Natural killer cell (primary cell): ENCODE data around the gene OSM. TPM values are rescaled to one million over a fixed set of nuclear protein-coding genes. Genes with fewer than 3 reads are reported as not detected.

ENCODE experiments used
- ATAC-seq, 3 donors: fragments of 150-1000 bp in 2 of 3; fragments of 200-7000 bp in 1 of 3; cut with Tn5 transposase; 1 replicate in 1 of 3; 2 replicates in 2 of 3; pipeline ENCODE4 v1.10.0; 2021; ENCODE audit warnings: mild to moderate bottlenecking in 2 of 3, moderate library complexity in 2 of 3
- DNase-seq, 2 donors: peaks; one replicate each; pipeline versions ENCODE4 v3.0.0 to v3.0.0-alpha.2; 2013 to 2021; ENCODE audit warnings: mixed read lengths in 1 of 2
- H3K27ac ChIP-seq: one replicate; pipeline ENCODE4 v1.5.1; 2013; ENCODE audit warnings: mild to moderate bottlenecking, low read length
- H3K27me3 ChIP-seq: one replicate; pipeline ENCODE4 v1.6.1; 2013; ENCODE audit warnings: low read length; ENCODE audit not compliant: control insufficient read depth, insufficient read depth
- H3K36me3 ChIP-seq: one replicate; pipeline ENCODE4 v1.6.1; 2013; ENCODE audit warnings: low read length; ENCODE audit not compliant: control insufficient read depth, insufficient read depth
- H3K4me1 ChIP-seq: one replicate; pipeline ENCODE4 v1.6.1; 2013; ENCODE audit warnings: low read length; ENCODE audit not compliant: control insufficient read depth, insufficient read depth
- H3K4me3 ChIP-seq: one replicate; pipeline ENCODE4 v1.5.1; 2013; ENCODE audit warnings: low read length
- H3K9me3 ChIP-seq: one replicate; pipeline ENCODE4 v1.6.1; 2013; ENCODE audit warnings: low read length; ENCODE audit not compliant: control insufficient read depth, insufficient read depth
- H3K27ac Mint-ChIP-seq, 2 donors: one replicate each; pipeline ENCODE4 v1.8.0; 2022; ENCODE audit warnings: mild to moderate bottlenecking in 2 of 2, mixed read lengths in 2 of 2, moderate library complexity in 1 of 2
- H3K27me3 Mint-ChIP-seq, 2 donors: one replicate each; pipeline ENCODE4 v1.8.0; 2022; ENCODE audit warnings: low read depth in 2 of 2, mixed read lengths in 2 of 2
- H3K36me3 Mint-ChIP-seq: one replicate; pipeline ENCODE4 v1.8.0; 2022; ENCODE audit warnings: mixed read lengths
- H3K4me1 Mint-ChIP-seq, 2 donors: one replicate each; pipeline ENCODE4 v1.8.0; 2022; ENCODE audit warnings: mixed read lengths in 2 of 2
- H3K4me3 Mint-ChIP-seq: one replicate; pipeline ENCODE4 v1.8.0; 2022; ENCODE audit warnings: mild to moderate bottlenecking, moderate library complexity, mixed read lengths
- H3K9me3 Mint-ChIP-seq, 2 donors: one replicate each; pipeline ENCODE4 v1.8.0; 2022; ENCODE audit warnings: mixed read lengths in 2 of 2
- CTCF ChIP-seq: fragments of 200-600 bp; IDR thresholded peaks from one replicate; pipeline ENCODE4 v1.8.0; 2022; ENCODE audit warnings: antibody characterized with exemption
- WGBS: methylation state at CpG from one replicate; pipeline ENCODE4 v1.1.7; 2013; ENCODE audit warnings: missing lambda C conversion rate; ENCODE audit not compliant: insufficient coverage; 5-methylcytosine and 5-hydroxymethylcytosine counted together
- intact Hi-C: fragments of 100-400 bp; cut with micrococcal nuclease; formaldehyde crosslinking; loops from one replicate; pipeline ENCODE4 v1.14.2; 2022
- total RNA-seq, 4 donors: library from RNA; stranded (reverse); fragments of 120-200 nt in 1 of 4; gene quantifications; one replicate each; pipeline versions ENCODE4 v1.2.3 to v1.2.4, GENCODE V29; 2013 to 2022

The OSM gene
- total RNA-seq, 3 donors from 2014 or later (not counting 1 experiment from before 2014, with no cell fraction given): 17.4 to 142 (median 18.1) TPM

- no peak overlapping the region for H3K4me3 Mint-ChIP-seq
- peaks cover 22 to 24% of the 10 kb centered on the region in 2 donors for H3K27me3 Mint-ChIP-seq
- WGBS: 53% methylated on average over 8 of the region's 8 CpGs
- DNase-seq (peak in 1 of 2 donors; percentile 63), ATAC-seq (peak in 2 of 3 donors; percentile 22 to 52)
- peak overlapping the region in 1 of 2 donors; percentile 76 for H3K27ac Mint-ChIP-seq
- peaks cover 23 to 45% of the 10 kb centered on the region in 2 donors for H3K4me1 Mint-ChIP-seq
- H3K27ac ChIP-seq: no peak overlapping the region
- intact Hi-C loops: no loop called here
- H3K9me3 Mint-ChIP-seq: no peaks in the 10 kb centered on the region
- H3K36me3 ChIP-seq: no peaks in the 10 kb centered on the region
- no peaks in the 10 kb centered on the region for H3K27me3 ChIP-seq
- TF ChIP-seq CTCF: no peak
- H3K4me3 ChIP-seq: no peak overlapping the region
- H3K9me3 ChIP-seq: no peaks in the 10 kb centered on the region
- no peaks in the 10 kb centered on the region for H3K36me3 Mint-ChIP-seq
- H3K4me1 ChIP-seq: peaks cover 32% of the 10 kb centered on the region
Measured at GRCh38 chr22:30275625-30276024, 9.0 kb upstream of the OSM start.

GRCh38 chr22:30274437-30274812 is 7.8 kb upstream of the OSM start:
- Mint-ChIP-seq H3K4me1 (peaks cover 19 to 41% of the 10 kb centered on the region in 2 donors), H3K36me3 (no peaks in the 10 kb centered on the region), H3K27ac (peak overlapping the region in 1 of 2 donors; percentile 12), H3K9me3 (no peaks in the 10 kb centered on the region), H3K4me3 (no peak overlapping the region), H3K27me3 (peaks cover 21 to 22% of the 10 kb centered on the region in 2 donors)
- ATAC-seq (no peak), DNase-seq (no peak)
- H3K27me3 ChIP-seq: no peaks in the 10 kb centered on the region
- 93% methylated on average over 7 of the region's 9 CpGs for WGBS
- TF ChIP-seq CTCF: no peak
- no peaks in the 10 kb centered on the region for H3K9me3 ChIP-seq
- intact Hi-C loops: no loop called here
- H3K4me3 ChIP-seq: no peak overlapping the region
- H3K4me1 ChIP-seq: peaks cover 28% of the 10 kb centered on the region
- no peak overlapping the region for H3K27ac ChIP-seq
- no peaks in the 10 kb centered on the region for H3K36me3 ChIP-seq

- Mint-ChIP-seq H3K4me1 (peaks cover 19 to 42% of the 10 kb centered on the region in 2 donors), H3K36me3 (no peaks in the 10 kb centered on the region), H3K27ac (peak overlapping the region in 1 of 2 donors; percentile 67), H3K27me3 (peaks cover 19 to 22% of the 10 kb centered on the region in 2 donors), H3K4me3 (no peak overlapping the region), H3K9me3 (no peaks in the 10 kb centered on the region)
- no peak for TF ChIP-seq CTCF
- WGBS: 81% methylated on average over 10 of the region's 10 CpGs
- no peaks in the 10 kb centered on the region for H3K36me3 ChIP-seq
- H3K27me3 ChIP-seq: no peaks in the 10 kb centered on the region
- H3K27ac ChIP-seq: no peak overlapping the region
- no peak for ATAC-seq
- no peaks in the 10 kb centered on the region for H3K9me3 ChIP-seq
- intact Hi-C loops: no loop called here
- no peak overlapping the region for H3K4me3 ChIP-seq
- peaks cover 24% of the 10 kb centered on the region for H3K4me1 ChIP-seq
- DNase-seq: no peak
Measured at GRCh38 chr22:30273711-30274436, 7.2 kb upstream of the OSM start.
